ENCODE results near the gene HOXA7. TPM values are rescaled to one million over a fixed set of nuclear protein-coding genes. Genes with fewer than 3 reads are reported as not detected.

HOXA7 gene
- total and polyA plus RNA-seq, 8 donors: 0.06 to 0.49 (median 0.17) TPM; not detected in 3

GRCh38 chr7:27132214-27132613 is 24.3 kb downstream of the HOXA7 start:
- no peak overlapping the region for H3K27ac ChIP-seq
- DNase-seq (no peak), FAIRE-seq (no peak), ATAC-seq (no peak)
- H3K9me3 ChIP-seq: no peaks in the 10 kb centered on the region
- TF ChIP-seq CTCF (IDR thresholded peaks at IDR 0.05): no peak
- H3K4me3 ChIP-seq: no peak overlapping the region
- intact Hi-C loops (cut with DNase I): no loop called here
- H3K27me3 ChIP-seq: peaks cover 0 to 78% (median 15%) of the 10 kb centered on the region in 4 donors
- H3K4me1 ChIP-seq: no peaks in the 10 kb centered on the region
- no peaks in the 10 kb centered on the region for H3K36me3 ChIP-seq
- WGBS, 2 donors: 23 to 28% methylated on average over 2 of the region's 2 CpGs

- FAIRE-seq (no peak), DNase-seq (no peak), ATAC-seq (no peak)
- Histone ChIP-seq H3K27me3 (peaks cover 0 to 75% (median 15%) of the 10 kb centered on the region in 4 donors), H3K4me1 (no peaks in the 10 kb centered on the region), H3K27ac (peak overlapping the region in 1 of 4 donors; percentile 50), H3K4me3 (peak overlapping the region in 1 of 4 donors; percentile 46), H3K9me3 (no peaks in the 10 kb centered on the region), H3K36me3 (no peaks in the 10 kb centered on the region)
- whole genome bisulfite sequencing, 2 donors: 15 to 18% methylated on average over 12 of the region's 12 CpGs
- no peak for TF ChIP-seq CTCF (IDR thresholded peaks at IDR 0.05)
- intact Hi-C loops (cut with DNase I): no loop called here
Observed at GRCh38 chr7:27131390-27131819, 25.1 kb downstream of the HOXA7 start.

GRCh38 chr7:27130540-27131389 is 25.7 kb downstream of the HOXA7 start, which contains the start of gene HOXA4:
Gene HOXA4 (minus strand): TSS chr7:27130757. CDS start chr7:27130733, 24 bp downstream.
- H3K27me3 ChIP-seq: peaks cover 0 to 75% (median 15%) of the 10 kb centered on the region in 4 donors
- no peak for FAIRE-seq
- TF ChIP-seq CTCF (IDR thresholded peaks at IDR 0.05): no peak
- DNase-seq: peak in 5 of 6 donors; percentile 37 to 81 (median 68)
- 5 to 9% methylated on average over 43 to 67 of the region's 67 CpGs for WGBS, 2 donors
- intact Hi-C loops (cut with DNase I): no loop called here
- H3K36me3 ChIP-seq: no peaks in the 10 kb centered on the region
- peak within 1 kb of the TSS in 3 of 4 donors; percentile 24 to 46 (median 26) for H3K4me3 ChIP-seq
- no peaks in the 10 kb centered on the region for H3K4me1 ChIP-seq
- peak within 1 kb of the TSS in 2 of 4 donors; percentile 43 to 50 for H3K27ac ChIP-seq
- H3K9me3 ChIP-seq: no peaks in the 10 kb centered on the region
- peak in 3 of 4 donors; percentile 86 to 95 (median 91) for ATAC-seq

- ATAC-seq (peak in 2 of 4 donors; percentile 9 to 34), DNase-seq (no peak), FAIRE-seq (no peak)
- no peaks in the 10 kb centered on the region for H3K36me3 ChIP-seq
- intact Hi-C loops (cut with DNase I): no loop called here
- H3K9me3 ChIP-seq: no peaks in the 10 kb centered on the region
- WGBS, 2 donors: 5 to 10% methylated on average over 39 to 72 of the region's 72 CpGs
- peak overlapping the region in 2 of 4 donors; percentile 43 to 50 for H3K27ac ChIP-seq
- H3K4me1 ChIP-seq: no peaks in the 10 kb centered on the region
- H3K27me3 ChIP-seq: peaks cover 0 to 70% (median 15%) of the 10 kb centered on the region in 4 donors
- TF ChIP-seq CTCF (IDR thresholded peaks at IDR 0.05): no peak
- peak overlapping the region in 2 of 4 donors; percentile 26 to 46 for H3K4me3 ChIP-seq
Observed at GRCh38 chr7:27129729-27130539, 26.5 kb downstream of the HOXA7 start.
